HG03575 (cell line): ENCODE data around the gene GNPNAT1.

Source experiments
- ATAC-seq: cut with Tn5 transposase; IDR thresholded peaks from one replicate; pipeline ENCODE4 v1.9.1; 2021; ENCODE audit not compliant: unreplicated experiment, insufficient number of reproducible peaks, low FRiP score; ENCODE audit errors: extremely low read depth

The GNPNAT1 gene

GRCh38 chr14:52791223-52792096 lies at the start of gene GNPNAT1:
TSS of gene GNPNAT1 (minus strand) at chr14:52791607. CDS start at chr14:52784650, 6,957 bp downstream.
- peak; percentile 47 for ATAC-seq

GRCh38 chr14:52840877-52841276 lies 49.5 kb upstream of the GNPNAT1 start:
- ATAC-seq = no peak

GRCh38 chr14:52837451-52837850 lies 46.0 kb upstream of the GNPNAT1 start:
- ATAC-seq = no peak

GRCh38 chr14:52836063-52836462 lies 44.7 kb upstream of the GNPNAT1 start:
- no peak for ATAC-seq

GRCh38 chr14:52835122-52835903 lies 43.9 kb upstream of the GNPNAT1 start:
- ATAC-seq = no peak

- ATAC-seq = no peak
Measured at GRCh38 chr14:52834440-52834842, 43.0 kb upstream of the GNPNAT1 start.

GRCh38 chr14:52833891-52834290 lies 42.5 kb upstream of the GNPNAT1 start:
- ATAC-seq = no peak

- no peak for ATAC-seq
Measured at GRCh38 chr14:52829527-52830185, 38.2 kb upstream of the GNPNAT1 start.

GRCh38 chr14:52827426-52827825 lies 36.0 kb upstream of the GNPNAT1 start:
- ATAC-seq = no peak

- peak; percentile 53 for ATAC-seq
Measured at GRCh38 chr14:52825085-52825484, 33.7 kb upstream of the GNPNAT1 start.

- no peak for ATAC-seq
Measured at GRCh38 chr14:52824462-52824861, 33.1 kb upstream of the GNPNAT1 start.

GRCh38 chr14:52821805-52822250 lies 30.4 kb upstream of the GNPNAT1 start:
- ATAC-seq = no peak

- ATAC-seq = no peak
Measured at GRCh38 chr14:52808101-52808500, 16.7 kb upstream of the GNPNAT1 start.

GRCh38 chr14:52806115-52806514 lies 14.7 kb upstream of the GNPNAT1 start:
- no peak for ATAC-seq

- ATAC-seq = no peak
Measured at GRCh38 chr14:52802597-52802996, 11.2 kb upstream of the GNPNAT1 start.

GRCh38 chr14:52801014-52801712 lies 9.8 kb upstream of the GNPNAT1 start:
- no peak for ATAC-seq

GRCh38 chr14:52798826-52799225 lies 7.4 kb upstream of the GNPNAT1 start:
- ATAC-seq = no peak

- no peak for ATAC-seq
Measured at GRCh38 chr14:52797653-52798052, 6.2 kb upstream of the GNPNAT1 start.

- ATAC-seq = no peak
Measured at GRCh38 chr14:52793061-52793460, 1.7 kb upstream of the GNPNAT1 start.
